Mucosa of rectum (tissue), 2 donors: Measurements from ENCODE around the gene PLA2G6.
A peak's percentile ranks its signal among the peaks of the same experiment; 100 is the strongest.

Experiments
- H3K27ac ChIP-seq, 2 donors: one replicate each; pipeline ENCODE4 v1.7.0; 2013; ENCODE audit warnings: inconsistent platforms in 2 of 2, low read depth in 2 of 2, low read length in 2 of 2
- H3K27me3 ChIP-seq, 2 donors: one replicate each; pipeline ENCODE4 v1.7.0; 2013; ENCODE audit warnings: low read length in 2 of 2; ENCODE audit not compliant: control insufficient read depth in 2 of 2, insufficient read depth in 2 of 2
- H3K36me3 ChIP-seq, 2 donors: one replicate each; pipeline ENCODE4 v1.7.0; 2013; ENCODE audit warnings: low read length in 2 of 2; ENCODE audit not compliant: control insufficient read depth in 2 of 2, insufficient read depth in 2 of 2
- H3K4me1 ChIP-seq, 2 donors: one replicate each; pipeline ENCODE4 v1.7.0; 2013; ENCODE audit warnings: low read length in 2 of 2, mild to moderate bottlenecking in 1 of 2; ENCODE audit not compliant: control insufficient read depth in 2 of 2, insufficient read depth in 2 of 2
- H3K4me3 ChIP-seq, 2 donors: one replicate each; pipeline ENCODE4 v1.7.0; 2013; ENCODE audit warnings: low read length in 2 of 2
- H3K9ac ChIP-seq, 2 donors: one replicate each; pipeline ENCODE4 v1.7.0; 2013; ENCODE audit warnings: low read length in 2 of 2, low read depth in 1 of 2, mild to moderate bottlenecking in 1 of 2
- H3K9me3 ChIP-seq, 2 donors: one replicate each; pipeline ENCODE4 v1.7.0; 2013; ENCODE audit warnings: low read length in 2 of 2; ENCODE audit not compliant: control insufficient read depth in 2 of 2
- donor health status: healthy.
- donor health status: Normal muscosa, but diverticular disease.

Gene PLA2G6, protein sequence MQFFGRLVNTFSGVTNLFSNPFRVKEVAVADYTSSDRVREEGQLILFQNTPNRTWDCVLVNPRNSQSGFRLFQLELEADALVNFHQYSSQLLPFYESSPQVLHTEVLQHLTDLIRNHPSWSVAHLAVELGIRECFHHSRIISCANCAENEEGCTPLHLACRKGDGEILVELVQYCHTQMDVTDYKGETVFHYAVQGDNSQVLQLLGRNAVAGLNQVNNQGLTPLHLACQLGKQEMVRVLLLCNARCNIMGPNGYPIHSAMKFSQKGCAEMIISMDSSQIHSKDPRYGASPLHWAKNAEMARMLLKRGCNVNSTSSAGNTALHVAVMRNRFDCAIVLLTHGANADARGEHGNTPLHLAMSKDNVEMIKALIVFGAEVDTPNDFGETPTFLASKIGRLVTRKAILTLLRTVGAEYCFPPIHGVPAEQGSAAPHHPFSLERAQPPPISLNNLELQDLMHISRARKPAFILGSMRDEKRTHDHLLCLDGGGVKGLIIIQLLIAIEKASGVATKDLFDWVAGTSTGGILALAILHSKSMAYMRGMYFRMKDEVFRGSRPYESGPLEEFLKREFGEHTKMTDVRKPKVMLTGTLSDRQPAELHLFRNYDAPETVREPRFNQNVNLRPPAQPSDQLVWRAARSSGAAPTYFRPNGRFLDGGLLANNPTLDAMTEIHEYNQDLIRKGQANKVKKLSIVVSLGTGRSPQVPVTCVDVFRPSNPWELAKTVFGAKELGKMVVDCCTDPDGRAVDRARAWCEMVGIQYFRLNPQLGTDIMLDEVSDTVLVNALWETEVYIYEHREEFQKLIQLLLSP

DNA sequence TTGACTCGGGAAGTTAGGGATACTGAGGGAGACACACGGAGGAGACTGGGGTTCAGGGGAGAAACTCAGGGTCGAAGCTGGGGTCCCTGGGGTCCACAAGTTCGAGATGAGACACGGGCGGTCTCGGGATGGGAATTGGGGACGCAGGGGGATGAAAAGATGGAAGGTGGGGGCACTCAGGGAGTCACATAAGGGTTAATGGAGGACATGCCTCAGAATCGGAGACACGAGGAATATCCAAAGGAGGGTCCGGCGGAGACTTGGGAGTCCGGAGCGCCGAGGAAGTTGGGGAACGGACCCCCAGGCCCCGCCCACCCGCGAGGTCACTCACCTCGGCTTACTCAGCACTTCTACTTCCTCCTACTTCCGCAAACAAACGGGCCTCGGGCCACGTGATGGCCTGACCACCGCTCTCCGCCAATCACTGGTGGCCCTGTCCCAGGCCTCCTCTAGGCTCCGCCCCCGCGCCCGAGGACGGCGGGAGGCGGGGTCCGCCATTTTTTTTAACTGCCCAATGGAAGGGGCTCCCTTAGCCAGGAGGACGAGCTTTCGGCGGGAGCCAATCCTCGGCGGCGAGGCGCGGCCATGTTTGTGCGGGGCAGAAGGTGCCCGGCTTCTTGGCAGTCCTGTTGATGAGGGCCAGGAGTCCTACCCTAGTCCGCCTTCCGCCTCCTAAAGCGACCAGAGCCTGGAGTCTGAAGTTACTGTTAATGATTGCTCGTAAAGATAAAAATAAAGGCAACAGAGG, at the start of gene PLA2G6:
Gene PLA2G6, minus strand, starts transcription at position 378 of the 748 bp plus-strand sequence. CDS start 12,404 bp downstream, outside the sequence.
- peaks cover 30 to 40% of the 10 kb centered on the region in 2 donors for H3K4me1 ChIP-seq
- no peaks in the 10 kb centered on the region for H3K36me3 ChIP-seq
- peak within 1 kb of the TSS; percentile 90 to 97 for H3K9ac ChIP-seq
- no peaks in the 10 kb centered on the region for H3K9me3 ChIP-seq
- H3K4me3 ChIP-seq = peak within 1 kb of the TSS; percentile 84 to 87
- peak within 1 kb of the TSS; percentile 90 to 97 for H3K27ac ChIP-seq
- no peaks in the 10 kb centered on the region for H3K27me3 ChIP-seq

DNA sequence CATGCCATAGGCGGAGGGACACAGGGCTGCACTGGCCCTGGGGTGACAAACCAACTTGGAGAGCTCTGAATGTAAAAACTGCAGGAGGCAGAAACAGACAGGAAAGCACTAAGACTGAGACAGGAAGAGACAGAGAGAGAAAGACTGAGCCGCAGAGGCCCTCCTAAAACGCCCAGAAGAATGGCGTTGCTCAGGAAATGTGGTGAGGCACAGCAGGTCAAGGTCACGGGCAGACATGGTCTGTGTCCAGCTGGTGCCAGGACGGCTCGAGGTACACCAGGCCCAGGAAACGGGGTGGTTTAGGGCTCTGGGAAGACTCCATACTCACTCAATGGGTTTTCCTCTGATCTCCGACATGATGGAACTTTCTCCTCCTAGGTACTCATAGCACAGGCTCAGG, 49.3 kb upstream of the PLA2G6 start:
- Histone ChIP-seq H3K27ac (peak overlapping the region in 1 of 2 donors; percentile 68), H3K4me3 (no peak overlapping the region), H3K9ac (peak overlapping the region in 1 of 2 donors; percentile 54), H3K27me3 (no peaks in the 10 kb centered on the region), H3K4me1 (peaks cover 24 to 26% of the 10 kb centered on the region in 2 donors), H3K36me3 (peaks cover 23 to 43% of the 10 kb centered on the region in 2 donors), H3K9me3 (no peaks in the 10 kb centered on the region)

DNA sequence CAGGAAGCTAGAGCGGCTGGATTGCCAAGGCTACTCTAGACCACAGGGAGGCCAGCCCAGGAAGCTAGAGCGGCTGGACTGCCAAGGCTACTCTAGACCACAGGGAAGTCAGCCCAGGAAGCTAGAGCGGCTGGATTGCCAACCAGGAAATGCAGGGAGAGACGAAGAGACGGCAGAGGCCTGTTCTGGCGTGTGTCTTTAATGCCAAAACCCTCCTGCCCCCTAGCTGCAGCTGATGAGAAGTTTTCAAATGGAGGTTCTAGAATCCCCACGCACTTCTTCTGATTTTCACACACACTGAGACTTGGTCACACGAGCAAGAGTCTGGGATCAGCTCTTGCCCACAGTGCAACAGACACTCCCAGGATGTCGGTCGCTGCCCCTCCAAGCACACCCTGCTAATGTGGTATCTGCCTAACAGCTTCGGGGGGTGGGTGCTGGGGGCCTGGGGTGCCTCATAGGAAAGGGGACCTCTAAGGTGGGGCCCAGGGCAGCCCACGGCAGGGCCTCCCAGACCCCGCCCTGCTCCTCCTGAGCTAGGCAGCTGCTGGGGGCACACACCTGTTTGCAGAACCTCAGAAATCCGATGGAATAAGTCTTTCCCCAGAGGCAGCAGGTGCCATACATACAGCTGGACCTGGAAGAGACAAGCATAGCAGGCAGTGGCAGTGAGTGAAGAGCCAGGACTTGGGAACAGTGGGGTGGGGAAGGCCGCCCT, 48.6 kb upstream of the PLA2G6 start:
- Histone ChIP-seq H3K4me3 (no peak overlapping the region), H3K9ac (peak overlapping the region in 1 of 2 donors; percentile 54), H3K4me1 (peaks cover 24 to 26% of the 10 kb centered on the region in 2 donors), H3K27ac (peak overlapping the region; percentile 68 to 79), H3K9me3 (no peaks in the 10 kb centered on the region), H3K27me3 (no peaks in the 10 kb centered on the region), H3K36me3 (peaks cover 27 to 45% of the 10 kb centered on the region in 2 donors)

DNA sequence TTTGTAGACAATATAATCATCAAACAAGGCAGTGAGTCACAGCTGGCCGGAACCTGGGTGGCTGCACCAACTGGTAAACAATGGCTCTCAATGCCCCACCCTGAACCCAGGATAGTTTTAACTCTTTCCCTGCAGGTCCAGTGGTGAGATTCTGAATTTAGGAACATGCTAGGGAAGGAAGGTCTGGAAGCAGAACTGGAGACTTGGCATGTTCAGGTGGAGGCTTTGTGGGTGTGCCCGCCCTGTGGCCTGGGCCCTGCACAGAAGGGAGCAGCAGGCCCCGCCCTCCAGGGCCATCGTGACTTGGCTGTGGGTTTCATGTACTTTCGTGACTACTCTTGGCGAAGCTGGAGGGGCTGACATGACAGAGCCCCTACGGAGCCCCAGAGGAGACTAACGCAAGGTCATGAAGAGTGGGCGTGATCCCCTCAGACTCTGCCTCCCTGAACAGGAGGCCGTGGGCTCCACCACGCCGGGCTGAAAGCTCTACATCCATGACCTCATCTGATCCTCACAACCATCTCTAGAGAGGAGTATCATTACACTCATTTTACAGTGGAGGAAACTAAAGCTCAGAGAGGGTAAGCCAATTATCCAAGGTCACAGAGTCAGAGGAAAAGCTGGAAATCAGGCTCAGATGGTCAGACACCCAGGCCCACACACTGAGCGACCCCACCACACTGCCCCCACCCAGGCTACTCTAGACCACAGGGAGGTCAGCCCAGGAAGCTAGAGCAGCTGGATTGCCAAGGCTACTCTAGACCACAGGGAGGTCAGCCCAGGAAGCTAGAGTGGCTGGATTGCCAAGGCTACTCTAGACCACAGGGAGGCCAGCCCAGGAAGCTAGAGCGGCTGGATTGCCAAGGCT, 47.5 kb upstream of the PLA2G6 start:
- Histone ChIP-seq H3K27me3 (no peaks in the 10 kb centered on the region), H3K27ac (peak overlapping the region; percentile 94 to 95), H3K4me3 (peak overlapping the region in 1 of 2 donors; percentile 33), H3K4me1 (peaks cover 24 to 26% of the 10 kb centered on the region in 2 donors), H3K9me3 (no peaks in the 10 kb centered on the region), H3K36me3 (peaks cover 28 to 46% of the 10 kb centered on the region in 2 donors), H3K9ac (peak overlapping the region; percentile 36 to 67)

DNA sequence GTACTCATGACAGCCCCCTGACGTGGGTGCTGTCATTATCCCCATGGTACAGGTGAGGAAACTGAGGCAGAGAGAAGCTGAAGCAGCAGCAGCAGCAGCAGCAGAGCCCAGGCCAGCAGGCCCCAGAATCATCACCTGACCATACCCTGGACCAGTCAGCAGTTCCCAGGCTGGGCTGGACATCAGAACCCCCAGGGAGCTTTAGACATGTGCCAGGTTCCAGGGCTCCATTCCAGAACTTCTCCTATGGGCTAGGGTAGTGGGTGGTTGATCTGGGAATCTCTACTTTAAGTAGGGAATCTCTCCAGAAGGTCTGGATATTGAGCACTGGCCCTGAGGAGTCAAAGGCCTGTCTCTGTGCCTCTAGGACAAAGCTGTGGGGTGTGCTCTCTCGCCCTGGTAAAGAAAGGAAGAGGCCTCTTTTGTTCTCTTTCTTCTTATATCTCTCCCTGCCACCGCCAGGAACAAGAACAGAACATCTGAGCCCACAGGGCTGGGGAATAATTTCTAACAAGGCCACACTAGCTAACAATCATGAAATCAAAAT, 46.8 kb upstream of the PLA2G6 start:
- peaks cover 27 to 46% of the 10 kb centered on the region in 2 donors for H3K36me3 ChIP-seq
- no peaks in the 10 kb centered on the region for H3K27me3 ChIP-seq
- H3K9me3 ChIP-seq = no peaks in the 10 kb centered on the region
- H3K4me1 ChIP-seq = peaks cover 24 to 29% of the 10 kb centered on the region in 2 donors
- peak overlapping the region; percentile 15 to 67 for H3K9ac ChIP-seq
- H3K27ac ChIP-seq = peak overlapping the region; percentile 94 to 95
- H3K4me3 ChIP-seq = no peak overlapping the region

DNA sequence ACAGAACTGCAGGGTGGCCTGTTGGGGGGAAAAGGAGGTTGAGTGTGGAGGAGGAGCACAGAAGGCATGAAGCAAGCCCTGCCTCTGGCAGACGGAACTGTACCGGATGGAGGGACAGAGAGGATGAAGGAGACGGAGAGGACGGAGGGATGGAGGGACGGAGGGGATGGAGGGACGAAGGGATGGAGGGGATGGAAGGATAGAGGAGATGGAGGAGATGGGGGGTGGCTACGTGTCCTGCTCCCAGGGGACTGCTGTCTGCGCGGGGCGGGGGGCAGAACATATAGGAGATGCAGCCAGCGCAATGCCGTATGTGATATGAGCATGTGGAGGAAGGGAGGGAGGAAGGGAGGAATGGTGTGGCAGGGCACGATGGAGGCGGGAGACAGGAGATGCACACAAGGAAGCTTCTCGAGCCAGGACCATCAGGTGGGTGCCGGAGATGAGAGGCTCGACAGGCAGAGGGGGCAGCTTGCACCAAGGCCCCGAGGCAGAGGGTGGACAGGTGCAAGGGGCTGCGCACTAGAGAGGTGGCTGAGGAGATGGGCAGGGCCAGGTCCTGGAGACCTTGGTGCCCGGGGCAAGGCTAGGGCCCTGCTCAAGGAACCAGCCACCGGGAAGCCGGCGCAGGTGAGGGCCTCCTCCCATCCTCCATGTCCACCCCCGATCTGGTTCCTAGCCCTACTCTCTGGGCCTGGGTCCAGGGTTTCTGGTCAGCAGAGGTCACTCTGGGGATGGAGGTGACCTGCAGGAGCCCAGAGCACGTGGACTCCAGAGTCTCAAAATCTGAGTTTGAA, 45.4 kb upstream of the PLA2G6 start:
- no peaks in the 10 kb centered on the region for H3K27me3 ChIP-seq
- H3K4me1 ChIP-seq = peaks cover 28 to 41% of the 10 kb centered on the region in 2 donors
- H3K9ac ChIP-seq = no peak overlapping the region
- H3K27ac ChIP-seq = no peak overlapping the region
- H3K9me3 ChIP-seq = no peaks in the 10 kb centered on the region
- H3K4me3 ChIP-seq = no peak overlapping the region
- peaks cover 21 to 41% of the 10 kb centered on the region in 2 donors for H3K36me3 ChIP-seq

DNA sequence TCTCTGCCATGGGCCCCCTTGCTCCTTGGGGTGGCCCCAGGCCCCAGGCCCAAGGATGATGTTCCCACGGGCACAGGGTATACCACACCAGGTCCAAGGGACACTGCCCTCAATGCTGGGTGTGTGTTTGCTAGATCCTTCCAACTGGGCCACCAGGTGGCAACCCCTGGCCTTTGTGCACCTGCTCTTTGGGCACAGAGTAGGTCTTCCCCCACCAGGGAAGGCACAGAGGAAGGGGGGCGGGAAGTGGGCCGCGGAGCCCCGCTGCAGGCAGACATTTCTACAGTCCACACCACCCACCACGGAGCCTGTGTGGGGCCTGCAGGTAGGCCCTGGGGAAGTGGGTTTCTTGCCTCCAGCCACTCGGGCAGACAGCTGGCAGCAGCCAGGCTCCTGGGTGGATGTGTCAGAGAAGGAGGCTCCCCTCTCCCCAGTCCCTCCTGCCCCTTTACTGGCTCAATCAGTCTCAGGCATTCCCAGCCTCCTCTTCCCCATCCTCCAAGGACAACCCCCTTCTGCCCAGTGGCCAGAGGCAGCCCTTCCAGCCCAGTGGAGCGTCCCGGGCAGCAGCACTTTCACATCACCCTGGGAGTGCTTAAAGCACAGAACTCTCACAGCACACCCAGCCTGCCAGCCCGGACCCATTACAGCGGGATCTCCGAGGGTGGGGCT, 41.8 kb upstream of the PLA2G6 start:
- Histone ChIP-seq H3K9ac (peak overlapping the region in 1 of 2 donors; percentile 60), H3K27ac (peak overlapping the region; percentile 38 to 66), H3K4me1 (peaks cover 20 to 32% of the 10 kb centered on the region in 2 donors)

GRCh38 chr22:38222797-38223119, 41.1 kb upstream of the PLA2G6 start:
- H3K27me3 ChIP-seq = no peaks in the 10 kb centered on the region
- peaks cover 14 to 38% of the 10 kb centered on the region in 2 donors for H3K36me3 ChIP-seq
- H3K9ac ChIP-seq = peak overlapping the region in 1 of 2 donors; percentile 60
- H3K4me3 ChIP-seq = no peak overlapping the region
- no peaks in the 10 kb centered on the region for H3K9me3 ChIP-seq
- peak overlapping the region; percentile 38 to 66 for H3K27ac ChIP-seq
- peaks cover 20 to 32% of the 10 kb centered on the region in 2 donors for H3K4me1 ChIP-seq

More for the DNA sequence above, 41.8 kb upstream of the PLA2G6 start:
- Histone ChIP-seq H3K4me3 (no peak overlapping the region), H3K36me3 (peaks cover 14 to 38% of the 10 kb centered on the region in 2 donors), H3K27me3 (no peaks in the 10 kb centered on the region), H3K9me3 (no peaks in the 10 kb centered on the region)
